Adrenal gland (tissue), 12 donors: ENCODE results near the gene CDH6. TPM values are rescaled to one million over a fixed set of nuclear protein-coding genes. Genes with fewer than 3 reads are reported as not detected.

ENCODE experiments used
- DNase-seq, 7 donors: peaks; one replicate each; pipeline ENCODE4 v3.0.0-alpha.2; 2019 to 2020
- H3K27ac ChIP-seq, 5 donors: fragments of 200-600 bp; sonication (generic) in 4 of 5; 1 replicate in 3 of 5; 2 replicates in 2 of 5; pipeline versions ENCODE4 v1.5.1 to v1.8.0; 2016 to 2020; ENCODE audit warnings: mild to moderate bottlenecking in 1 of 5
- H3K27me3 ChIP-seq: fragments of 200-600 bp; 2 replicates; pipeline ENCODE4 v1.8.0; 2021
- H3K36me3 ChIP-seq, 2 donors: fragments of 200-600 bp; replicated peaks in 1 of 2; 1 replicate in 1 of 2; 2 replicates in 1 of 2; pipeline versions ENCODE4 v1.5.1 to v1.8.0; 2018 to 2022
- H3K4me1 ChIP-seq, 2 donors: fragments of 200-600 bp; replicated peaks in 1 of 2; 1 replicate in 1 of 2; 2 replicates in 1 of 2; pipeline versions ENCODE4 v1.5.1 to v1.8.0; 2018 to 2021
- H3K4me3 ChIP-seq, 4 donors: fragments of 200-600 bp; sonication (generic) in 3 of 4; one replicate each; pipeline ENCODE4 v1.5.1; 2016 to 2018
- H3K9me3 ChIP-seq, 3 donors: fragments of 200-600 bp; sonication (generic) in 1 of 3; replicated peaks in 1 of 3; 1 replicate in 2 of 3; 2 replicates in 1 of 3; pipeline versions ENCODE4 v1.5.1 to v1.8.0; 2016 to 2021
- POLR2A ChIP-seq, 2 donors: fragments of 450-650 bp; IDR thresholded peaks; one replicate each; pipeline ENCODE4 v1.6.1; 2017; ENCODE audit warnings: antibody characterized with exemption in 2 of 2, mild to moderate bottlenecking in 2 of 2, moderate library complexity in 1 of 2
- WGBS, 4 donors: extraction: QIAGEN DNeasy Blood & Tissue Kit in 2 of 4; methylation state at CpG; one replicate each; pipeline versions ENCODE4 v1.1.5 to v1.1.7; 2013 to 2017; 5-methylcytosine and 5-hydroxymethylcytosine counted together
- intact Hi-C, 2 donors: fragments of 100-400 bp; cut with DNase I; formaldehyde crosslinking; loops; one replicate each; pipeline versions ENCODE4 v1.14.1 to v1.15.0; 2022 to 2023
- polyA plus RNA-seq, 3 donors: library from polyadenylated mRNA; stranded (reverse); fragments of 200-250 nt in 2 of 3; fragments of 350-450 nt in 1 of 3; fragmentation: Illumina TruSeq in 1 of 3; extraction: RNeasy Lipid Tissue Mini Kit (QIAGEN cat#74804) in 1 of 3; gene quantifications; one replicate each; pipeline ENCODE4 v1.2.3, GENCODE V29; 2013 to 2014
- total RNA-seq, 9 donors: library from RNA; depleted of rRNA in 4 of 9; stranded (reverse); fragments of >200 nt in 4 of 9; fragments of 120-200 nt in 1 of 9; fragmentation: NEBNext Ultra II Directional in 1 of 9; extraction: Animal tissue kit (Norgen Biotek cat#: 25700) in 1 of 9; gene quantifications; one replicate each; pipeline versions ENCODE4 v1.1.0 to v1.2.4, GENCODE V29; 2013 to 2023
- TF ChIP-seq, protein P1 (sequence below), 6 experiments: fragments of 450-650 bp in 4 of 6; fragments of 200-600 bp in 2 of 6; sonication (generic) in 1 of 6; IDR thresholded peaks; 1 replicate in 5 of 6; 2 replicates in 1 of 6; pipeline versions ENCODE4 v1.5.1 to v1.8.0; 2016 to 2021; ENCODE audit warnings: antibody characterized with exemption in 6 of 6, mild to moderate bottlenecking in 2 of 6, moderate library complexity in 1 of 6
- donor health status: healthy with polysubstance abuse.
- donor health status: Bipolar disorder and iron deficiency.
- donor health status: DM: yes; HTN: yes; CAD: no.
- donor health status: DM: no; HTN: no; CAD: no.
- donor health status: DM: no; HTN: no; CAD: no.
- donor health status: DM: yes; HTN: yes; CAD: no.

CDH6 gene
- total and polyA plus RNA-seq, 12 donors = 0.17 to 2.5 (median 0.50) TPM

DNA sequence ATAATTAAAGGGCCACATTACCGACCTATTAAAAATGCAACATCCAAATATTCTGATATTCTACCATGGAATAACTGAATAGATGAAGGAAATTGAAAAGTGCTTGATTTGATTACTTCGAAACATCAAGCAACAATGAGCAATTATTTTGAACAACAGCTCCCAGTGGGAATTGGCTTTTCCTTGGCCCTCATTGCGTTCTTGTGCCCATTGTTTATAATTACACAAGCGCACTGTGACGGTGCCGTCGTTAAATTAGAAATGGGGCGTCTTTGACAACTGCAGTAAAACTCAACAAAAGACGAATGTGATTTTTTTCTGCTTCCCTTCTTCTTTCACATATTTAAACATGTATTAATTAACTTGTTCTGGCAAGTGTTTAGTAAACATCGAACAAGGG, 61.6 kb downstream of the CDH6 start:
- Histone ChIP-seq H3K27me3 (no peaks in the 10 kb centered on the region), H3K36me3 (no peaks in the 10 kb centered on the region), H3K9me3 (no peaks in the 10 kb centered on the region), H3K4me1 (no peaks in the 10 kb centered on the region), H3K27ac (no peak overlapping the region), H3K4me3 (no peak overlapping the region)
- intact Hi-C loops = no loop called here
- no peak for DNase-seq
- WGBS, 4 donors = 86 to 88% (median 87%) methylated on average over 10 of the region's 10 CpGs
- TF ChIP-seq, protein P1, sequence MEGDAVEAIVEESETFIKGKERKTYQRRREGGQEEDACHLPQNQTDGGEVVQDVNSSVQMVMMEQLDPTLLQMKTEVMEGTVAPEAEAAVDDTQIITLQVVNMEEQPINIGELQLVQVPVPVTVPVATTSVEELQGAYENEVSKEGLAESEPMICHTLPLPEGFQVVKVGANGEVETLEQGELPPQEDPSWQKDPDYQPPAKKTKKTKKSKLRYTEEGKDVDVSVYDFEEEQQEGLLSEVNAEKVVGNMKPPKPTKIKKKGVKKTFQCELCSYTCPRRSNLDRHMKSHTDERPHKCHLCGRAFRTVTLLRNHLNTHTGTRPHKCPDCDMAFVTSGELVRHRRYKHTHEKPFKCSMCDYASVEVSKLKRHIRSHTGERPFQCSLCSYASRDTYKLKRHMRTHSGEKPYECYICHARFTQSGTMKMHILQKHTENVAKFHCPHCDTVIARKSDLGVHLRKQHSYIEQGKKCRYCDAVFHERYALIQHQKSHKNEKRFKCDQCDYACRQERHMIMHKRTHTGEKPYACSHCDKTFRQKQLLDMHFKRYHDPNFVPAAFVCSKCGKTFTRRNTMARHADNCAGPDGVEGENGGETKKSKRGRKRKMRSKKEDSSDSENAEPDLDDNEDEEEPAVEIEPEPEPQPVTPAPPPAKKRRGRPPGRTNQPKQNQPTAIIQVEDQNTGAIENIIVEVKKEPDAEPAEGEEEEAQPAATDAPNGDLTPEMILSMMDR (IDR thresholded peaks at IDR 0.05) = no peak

DNA sequence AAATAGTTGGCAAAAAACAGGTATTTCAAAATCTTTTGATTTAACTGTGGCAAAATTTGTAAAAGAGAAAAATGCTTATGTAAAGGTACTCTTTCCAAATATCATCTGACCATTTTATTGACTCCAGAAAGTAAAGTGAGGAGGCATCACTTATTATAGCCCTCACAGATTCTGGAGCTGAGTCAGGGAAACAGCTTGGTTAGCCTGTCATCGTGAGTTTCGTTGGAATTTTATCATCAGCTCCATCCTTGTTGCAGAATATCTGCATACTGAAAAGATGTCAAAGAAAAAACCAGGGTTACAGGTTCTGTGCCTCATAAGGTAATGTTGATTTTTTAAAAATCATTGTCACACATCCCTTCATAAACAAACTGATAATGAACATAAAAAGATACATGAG, 74.8 kb downstream of the CDH6 start:
- 47 to 67% (median 63%) methylated on average over 2 of the region's 2 CpGs for WGBS, 4 donors
- intact Hi-C loops = no loop called here
- no peak overlapping the region for H3K4me3 ChIP-seq
- H3K4me1 ChIP-seq = no peaks in the 10 kb centered on the region
- no peak for TF ChIP-seq POLR2A (IDR thresholded peaks at IDR 0.05)
- TF ChIP-seq, protein P1 (IDR thresholded peaks at IDR 0.05) = no peak
- DNase-seq = no peak
- no peaks in the 10 kb centered on the region for H3K36me3 ChIP-seq
- H3K27ac ChIP-seq = no peak overlapping the region
- no peaks in the 10 kb centered on the region for H3K9me3 ChIP-seq
- H3K27me3 ChIP-seq = no peaks in the 10 kb centered on the region

DNA sequence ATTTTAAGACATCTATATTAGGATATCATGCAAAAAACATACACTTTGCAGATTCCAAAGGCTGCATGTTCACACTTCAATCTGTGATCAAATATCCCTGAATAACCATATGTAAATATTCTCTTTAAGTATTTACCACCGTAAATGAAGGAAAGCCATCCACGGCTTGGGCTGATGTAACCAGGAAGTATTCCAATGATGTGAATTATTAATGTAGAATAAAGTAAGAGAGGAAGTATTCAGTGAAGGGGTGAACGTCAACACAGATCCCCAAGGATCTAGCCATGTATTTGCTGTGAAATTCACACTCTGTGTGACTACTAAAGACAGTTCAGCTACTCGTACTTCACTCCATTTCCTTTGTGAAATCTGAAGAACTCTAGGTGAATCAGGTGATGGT, 75.2 kb downstream of the CDH6 start:
- no peaks in the 10 kb centered on the region for H3K4me1 ChIP-seq
- H3K4me3 ChIP-seq = no peak overlapping the region
- H3K27me3 ChIP-seq = no peaks in the 10 kb centered on the region
- no peak overlapping the region for H3K27ac ChIP-seq
- no peaks in the 10 kb centered on the region for H3K36me3 ChIP-seq
- intact Hi-C loops = no loop called here
- no peaks in the 10 kb centered on the region for H3K9me3 ChIP-seq
- DNase-seq = no peak
- TF ChIP-seq POLR2A (IDR thresholded peaks at IDR 0.05) = no peak
- TF ChIP-seq, protein P1 (IDR thresholded peaks at IDR 0.05) = no peak
- 51 to 69% (median 54%) methylated on average over 4 of the region's 4 CpGs for WGBS, 4 donors

DNA sequence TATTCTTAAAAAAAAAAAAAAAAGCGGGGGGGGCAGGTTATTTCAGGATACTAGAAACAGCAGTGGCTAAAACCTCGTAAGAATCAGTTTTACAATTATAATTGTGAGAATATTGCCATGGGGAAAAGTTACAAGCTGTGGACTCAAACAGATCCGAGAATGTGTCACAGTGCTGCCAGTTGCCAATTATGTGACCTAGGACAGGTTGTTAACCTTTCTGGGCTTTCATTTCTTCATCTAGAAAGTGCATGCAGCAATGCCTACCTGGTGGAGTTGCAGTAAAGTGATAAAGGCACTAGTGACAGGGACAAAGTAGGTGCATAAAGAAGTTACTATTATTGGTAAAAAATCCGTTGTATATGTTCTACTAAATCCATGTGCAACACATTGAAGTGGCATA, 75.8 kb downstream of the CDH6 start:
- no peak overlapping the region for H3K27ac ChIP-seq
- H3K27me3 ChIP-seq = no peaks in the 10 kb centered on the region
- 45 to 64% (median 55%) methylated on average over 4 of the region's 4 CpGs for whole genome bisulfite sequencing, 4 donors
- DNase-seq = no peak
- no peak for TF ChIP-seq POLR2A (IDR thresholded peaks at IDR 0.05)
- TF ChIP-seq, protein P1 (IDR thresholded peaks at IDR 0.05) = no peak
- no peak overlapping the region for H3K4me3 ChIP-seq
- intact Hi-C loops = no loop called here
- H3K4me1 ChIP-seq = no peaks in the 10 kb centered on the region
- H3K9me3 ChIP-seq = no peaks in the 10 kb centered on the region
- H3K36me3 ChIP-seq = no peaks in the 10 kb centered on the region
